ENCODE measurements around the gene VPS37D. TPM values are rescaled to one million over a fixed set of nuclear protein-coding genes. Genes with fewer than 3 reads are reported as not detected.

VPS37D gene
- total and polyA plus RNA-seq, 10 of the 15 experiments (the other 5 are each of a cell fraction or from before 2014, with no cell fraction given) = 0.10 to 0.45 (median 0.16) TPM; not detected in 6

DNA sequence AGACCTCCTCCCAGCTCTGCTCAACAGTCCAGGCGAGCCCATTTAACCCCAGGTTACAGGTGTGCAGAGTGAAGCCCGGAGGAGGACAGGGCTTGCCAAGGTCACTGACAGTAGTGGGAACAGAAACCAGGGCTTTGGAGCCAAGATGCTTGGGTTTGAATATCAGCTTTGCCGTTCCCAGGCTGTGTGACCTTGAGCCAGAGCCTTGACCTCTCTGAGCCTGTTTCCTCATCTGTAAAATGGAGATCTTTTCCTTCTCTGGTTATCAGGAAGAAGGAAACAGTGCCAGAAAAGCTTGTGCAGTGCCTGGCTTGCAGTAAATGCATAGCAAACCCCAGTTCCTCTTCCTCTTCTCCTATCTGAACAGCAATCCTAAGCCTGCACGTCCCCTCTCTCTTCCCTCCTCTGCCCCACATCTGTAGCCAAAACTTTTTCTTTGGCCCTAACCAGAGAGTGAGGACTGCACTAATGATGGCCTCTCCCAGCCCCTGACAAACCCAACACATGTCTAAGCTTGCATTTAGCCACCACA is 21.9 kb upstream of the VPS37D start:
- TF ChIP-seq RUNX3 (IDR thresholded peaks at IDR 0.05; ENCODE audit: low read length) = no peak

GRCh38 chr7:73646785-73647724 is 20.6 kb upstream of the VPS37D start:
- SMC1A ChIA-PET (ENCODE audit: uncharacterized antibody, unreplicated experiment) = no interaction called here
- Histone ChIP-seq H3K4me3 (no peak overlapping the region), H3K4me2 (ENCODE audit: control insufficient read depth, insufficient read depth) (no peak overlapping the region), H3K27ac (ENCODE audit: control insufficient read depth, insufficient read depth) (no peak overlapping the region), H4K20me1 (ENCODE audit: control insufficient read depth, insufficient read depth) (no peaks in the 10 kb centered on the region), H3K27me3 (replicated peaks in 1 of 2; ENCODE audit: control insufficient read depth in 2 of 2, insufficient read depth in 2 of 2, low read length in 1 of 2) (peaks cover 1 to 11% of the 10 kb centered on the region in 2 experiments), H3K4me1 (ENCODE audit: control insufficient read depth, insufficient read depth, low read length) (no peaks in the 10 kb centered on the region), H3K9me3 (replicated peaks; ENCODE audit: control insufficient read depth, insufficient read depth, low read length) (no peaks in the 10 kb centered on the region; the same call in 2 of the 3 replicates), H2AFZ (ENCODE audit: control insufficient read depth, low read depth, low read length) (no peak overlapping the region), H3K79me2 (ENCODE audit: control insufficient read depth, insufficient read depth, low read length) (no peaks in the 10 kb centered on the region), H3K9ac (ENCODE audit: control insufficient read depth, insufficient read depth, low read length) (no peak overlapping the region), H3K36me3 (ENCODE audit: control insufficient read depth in 2 of 2, insufficient read depth in 2 of 2, low read length in 1 of 2) (no peaks in the 10 kb centered on the region)
- CTCF ChIA-PET = no interaction called here
- intact Hi-C loops (cut with micrococcal nuclease; ENCODE audit: unreplicated experiment) (no loop called here), in situ Hi-C loops (cut with MboI) (no loop called here)
- WGBS (ENCODE audit: insufficient coverage, insufficient replicate concordance, low lambda C conversion rate, missing lambda C conversion rate) = 24% methylated on average over 16 of the region's 16 CpGs
- POLR2A ChIA-PET = no interaction called here
- DNase-seq (ENCODE audit: low read depth, low spot score) (no peak), ATAC-seq (no peak), FAIRE-seq (no peak)
- no TSS peak for BruUV-seq (replicated peaks)
- RAD21 ChIA-PET (ENCODE audit: unreplicated experiment) = no interaction called here
- TF ChIP-seq IKZF1 (conservative IDR thresholded peaks at IDR 0.05) = no peak
- TF ChIP-seq JUNB (IDR thresholded peaks at IDR 0.05) = no peak
- TF ChIP-seq REST (IDR thresholded peaks at IDR 0.05; ENCODE audit: low read depth, low read length) = no peak
- no peak for TF ChIP-seq ZNF384 (IDR thresholded peaks at IDR 0.05; ENCODE audit: borderline replicate concordance, low read depth, low read length)
- TF ChIP-seq PRDM15 (CRISPR knock-in tag; IDR thresholded peaks at IDR 0.05) = no peak
- TF ChIP-seq ATF7 (IDR thresholded peaks at IDR 0.05; ENCODE audit: low read depth) = no peak
- no peak for TF ChIP-seq PAX5 (IDR thresholded peaks at IDR 0.05; ENCODE audit: borderline replicate concordance, low read depth, low read length)

More for the DNA sequence above, 21.9 kb upstream of the VPS37D start:
- FAIRE-seq (no peak), ATAC-seq (no peak), DNase-seq (ENCODE audit: low read depth, low spot score) (no peak)
- ChIA-PET POLR2A (no interaction called here), RAD21 (ENCODE audit: unreplicated experiment) (no interaction called here), CTCF (interaction anchor here (0.6 to 0.9 kb wide), 2 partner anchors 17 to 335 kb away, joined by 3 read pairs; no protein-coding TSS in a partner anchor), SMC1A (ENCODE audit: uncharacterized antibody, unreplicated experiment) (no interaction called here)
- WGBS (ENCODE audit: insufficient coverage, insufficient replicate concordance, low lambda C conversion rate, missing lambda C conversion rate) = 35% methylated on average over 4 of the region's 4 CpGs
- in situ Hi-C loops (cut with MboI) = no loop called here
- no peak overlapping the region for H3K4me3 ChIP-seq
- H3K79me2 ChIP-seq (ENCODE audit: control insufficient read depth, insufficient read depth, low read length) = no peaks in the 10 kb centered on the region
- intact Hi-C loops (cut with micrococcal nuclease; ENCODE audit: unreplicated experiment) = no loop called here
- H4K20me1 ChIP-seq (ENCODE audit: control insufficient read depth, insufficient read depth) = no peaks in the 10 kb centered on the region
- H3K9me3 ChIP-seq (replicated peaks; ENCODE audit: control insufficient read depth, insufficient read depth, low read length) = peaks cover 5% of the 10 kb centered on the region; the same call in 1 of the 3 replicates
- peaks cover 1 to 11% of the 10 kb centered on the region in 2 experiments for H3K27me3 ChIP-seq (replicated peaks in 1 of 2; ENCODE audit: control insufficient read depth in 2 of 2, insufficient read depth in 2 of 2, low read length in 1 of 2)
- H3K4me1 ChIP-seq (ENCODE audit: control insufficient read depth, insufficient read depth, low read length) = no peaks in the 10 kb centered on the region
- no peak overlapping the region for H3K27ac ChIP-seq (ENCODE audit: control insufficient read depth, insufficient read depth)
- no peak overlapping the region for H3K9ac ChIP-seq (ENCODE audit: control insufficient read depth, insufficient read depth, low read length)
- BruUV-seq (replicated peaks) = no TSS peak
- H3K36me3 ChIP-seq (ENCODE audit: control insufficient read depth in 2 of 2, insufficient read depth in 2 of 2, low read length in 1 of 2) = no peaks in the 10 kb centered on the region
- H3K4me2 ChIP-seq (ENCODE audit: control insufficient read depth, insufficient read depth) = no peak overlapping the region
- H2AFZ ChIP-seq (ENCODE audit: control insufficient read depth, low read depth, low read length) = no peak overlapping the region

Measured in GM12878 (cell line).